Hepatocyte (in vitro differentiated cells): ENCODE measurements around the gene DMBT1. TPM values are rescaled to one million over a fixed set of nuclear protein-coding genes. Genes with fewer than 3 reads are reported as not detected.

Experiments
- DNase-seq: peaks from one replicate; pipeline ENCODE4 v3.0.0-alpha.2; 2016; ENCODE audit warnings: low spot score
- H2AFZ ChIP-seq: fragments of 200-600 bp; sonication (generic); 2 replicates; pipeline ENCODE4 v1.6.0; 2016; ENCODE audit warnings: antibody characterized with exemption, mild to moderate bottlenecking
- H3K27ac ChIP-seq: fragments of 200-600 bp; sonication (generic); 2 replicates; pipeline ENCODE4 v1.5.1; 2016; ENCODE audit warnings: mild to moderate bottlenecking
- H3K27me3 ChIP-seq: fragments of 200-600 bp; sonication (generic); 2 replicates; pipeline ENCODE4 v1.6.1; 2016
- H3K36me3 ChIP-seq: fragments of 200-600 bp; sonication (generic); replicated peaks from 2 replicates; pipeline ENCODE4 v1.5.1; 2016; ENCODE audit warnings: low read depth; ENCODE audit not compliant: insufficient read depth
- H3K4me1 ChIP-seq: fragments of 200-600 bp; sonication (generic); 2 replicates; pipeline ENCODE4 v1.5.1; 2016; ENCODE audit warnings: mild to moderate bottlenecking, moderate library complexity; ENCODE audit not compliant: insufficient read depth
- H3K4me2 ChIP-seq: fragments of 200-600 bp; sonication (generic); 2 replicates; pipeline ENCODE4 v1.6.0; 2016
- H3K4me3 ChIP-seq: fragments of 200-600 bp; sonication (generic); 2 replicates; pipeline ENCODE4 v1.5.1; 2016; ENCODE audit warnings: mild to moderate bottlenecking
- H3K79me2 ChIP-seq: fragments of 200-600 bp; sonication (generic); 2 replicates; pipeline ENCODE4 v1.6.0; 2017; ENCODE audit warnings: mild to moderate bottlenecking
- H3K9me2 ChIP-seq: fragments of 200-600 bp; sonication (generic); replicated peaks from 2 replicates; pipeline ENCODE4 v1.6.0; 2017; ENCODE audit warnings: mild to moderate bottlenecking; ENCODE audit not compliant: insufficient read depth
- H3K9me3 ChIP-seq: fragments of 200-600 bp; sonication (generic); 2 replicates; pipeline ENCODE4 v1.5.1; 2016; ENCODE audit warnings: low read depth, mild to moderate bottlenecking
- H4K20me1 ChIP-seq: fragments of 200-600 bp; sonication (generic); 2 replicates; pipeline ENCODE4 v1.6.0; 2016; ENCODE audit warnings: mild to moderate bottlenecking; ENCODE audit not compliant: insufficient read depth, poor library complexity, severe bottlenecking
- CTCF ChIP-seq: fragments of 200-600 bp; sonication (generic); IDR thresholded peaks from 2 replicates; pipeline ENCODE4 v1.5.1; 2016; ENCODE audit warnings: antibody characterized with exemption, mild to moderate bottlenecking; ENCODE audit not compliant: poor library complexity
- EZH2 ChIP-seq: fragments of 200-600 bp; sonication (generic); IDR thresholded peaks from 2 replicates; pipeline ENCODE4 v1.6.1; 2016; ENCODE audit warnings: antibody characterized with exemption, mild to moderate bottlenecking, borderline replicate concordance
- EZH2phosphoT487 ChIP-seq: fragments of 200-600 bp; sonication (generic); IDR thresholded peaks from one replicate; pipeline ENCODE4 v1.6.1; 2018; ENCODE audit warnings: antibody characterized with exemption, mild to moderate bottlenecking, low read depth, moderate library complexity; ENCODE audit not compliant: unreplicated experiment, severe bottlenecking
- WGBS: methylation state at CpG from one replicate; pipeline ENCODE4 v1.1.6; 2016; ENCODE audit warnings: low lambda C conversion rate; ENCODE audit errors: missing lambda C conversion rate; 5-methylcytosine and 5-hydroxymethylcytosine counted together
- polyA plus RNA-seq: library from polyadenylated mRNA; unstranded; fragments of >200 nt; fragmentation: Nextera tagmentation; extraction: Ambion mirVana; gene quantifications from 2 replicates; pipeline ENCODE4 v1.2.1, GENCODE V29; 2016
- total RNA-seq: library from RNA; depleted of rRNA; stranded (reverse); fragments of >200 nt; gene quantifications from 2 replicates; pipeline ENCODE4 v1.2.3, GENCODE V29; 2014

DMBT1 gene
- total and polyA plus RNA-seq, 2 experiments from 2014 or later, result 1.5 TPM; not detected in 1

GRCh38 chr10:122519873-122520272 lies 40.7 kb upstream of the DMBT1 start:
- Histone ChIP-seq H2AFZ (no peak overlapping the region), H3K4me3 (no peak overlapping the region), H4K20me1 (no peaks in the 10 kb centered on the region), H3K27me3 (no peaks in the 10 kb centered on the region), H3K79me2 (no peaks in the 10 kb centered on the region), H3K9me2 (no peaks in the 10 kb centered on the region), H3K27ac (no peak overlapping the region), H3K4me1 (no peaks in the 10 kb centered on the region), H3K9me3 (no peaks in the 10 kb centered on the region), H3K4me2 (no peak overlapping the region), H3K36me3 (no peaks in the 10 kb centered on the region)
- WGBS, result 96% methylated on average over 15 of the region's 15 CpGs
- DNase-seq, result no peak
- TF ChIP-seq CTCF (no peak), EZH2 (no peak), EZH2phosphoT487 (no peak)

- Histone ChIP-seq H4K20me1 (no peaks in the 10 kb centered on the region), H3K27ac (no peak overlapping the region), H3K9me3 (no peaks in the 10 kb centered on the region), H3K27me3 (no peaks in the 10 kb centered on the region), H3K9me2 (no peaks in the 10 kb centered on the region), H3K36me3 (no peaks in the 10 kb centered on the region), H3K4me3 (no peak overlapping the region), H3K79me2 (no peaks in the 10 kb centered on the region), H3K4me2 (no peak overlapping the region), H3K4me1 (no peaks in the 10 kb centered on the region), H2AFZ (no peak overlapping the region)
- TF ChIP-seq CTCF (no peak), EZH2phosphoT487 (no peak), EZH2 (no peak)
- no peak for DNase-seq
- WGBS, result 61% methylated on average over 3 of the region's 3 CpGs
Measured at GRCh38 chr10:122521011-122521410, 39.5 kb upstream of the DMBT1 start.

GRCh38 chr10:122524811-122525210 lies 35.7 kb upstream of the DMBT1 start:
- no peak for DNase-seq

More at GRCh38 chr10:122524811-122525210, 35.7 kb upstream of the DMBT1 start:
- 90% methylated on average over 3 of the region's 3 CpGs for WGBS
- H3K4me3 ChIP-seq, result no peak overlapping the region
- H3K27me3 ChIP-seq, result no peaks in the 10 kb centered on the region
- no peaks in the 10 kb centered on the region for H3K9me2 ChIP-seq
- no peaks in the 10 kb centered on the region for H3K36me3 ChIP-seq
- H3K27ac ChIP-seq, result no peak overlapping the region
- H3K4me1 ChIP-seq, result no peaks in the 10 kb centered on the region
- no peaks in the 10 kb centered on the region for H3K9me3 ChIP-seq
- no peaks in the 10 kb centered on the region for H3K79me2 ChIP-seq
- H2AFZ ChIP-seq, result no peak overlapping the region
- no peaks in the 10 kb centered on the region for H4K20me1 ChIP-seq
- no peak overlapping the region for H3K4me2 ChIP-seq
- TF ChIP-seq CTCF (no peak), EZH2 (no peak), EZH2phosphoT487 (no peak)
